PC-9 (cell line): ENCODE results near the gene LRSAM1.

ENCODE experiments used
- EZH2 ChIP-seq: fragments of 200-600 bp; sonication (generic); IDR thresholded peaks from 2 replicates; pipeline ENCODE4 v1.8.0; 2017; ENCODE audit warnings: antibody characterized with exemption, low read depth
- TF ChIP-seq, protein P1 (sequence below): fragments of 200-600 bp; sonication (generic); conservative IDR thresholded peaks from 2 replicates; pipeline ENCODE4 v1.6.1; 2017; ENCODE audit warnings: mixed run types, antibody characterized with exemption, mild to moderate bottlenecking, moderate library complexity

DNA sequence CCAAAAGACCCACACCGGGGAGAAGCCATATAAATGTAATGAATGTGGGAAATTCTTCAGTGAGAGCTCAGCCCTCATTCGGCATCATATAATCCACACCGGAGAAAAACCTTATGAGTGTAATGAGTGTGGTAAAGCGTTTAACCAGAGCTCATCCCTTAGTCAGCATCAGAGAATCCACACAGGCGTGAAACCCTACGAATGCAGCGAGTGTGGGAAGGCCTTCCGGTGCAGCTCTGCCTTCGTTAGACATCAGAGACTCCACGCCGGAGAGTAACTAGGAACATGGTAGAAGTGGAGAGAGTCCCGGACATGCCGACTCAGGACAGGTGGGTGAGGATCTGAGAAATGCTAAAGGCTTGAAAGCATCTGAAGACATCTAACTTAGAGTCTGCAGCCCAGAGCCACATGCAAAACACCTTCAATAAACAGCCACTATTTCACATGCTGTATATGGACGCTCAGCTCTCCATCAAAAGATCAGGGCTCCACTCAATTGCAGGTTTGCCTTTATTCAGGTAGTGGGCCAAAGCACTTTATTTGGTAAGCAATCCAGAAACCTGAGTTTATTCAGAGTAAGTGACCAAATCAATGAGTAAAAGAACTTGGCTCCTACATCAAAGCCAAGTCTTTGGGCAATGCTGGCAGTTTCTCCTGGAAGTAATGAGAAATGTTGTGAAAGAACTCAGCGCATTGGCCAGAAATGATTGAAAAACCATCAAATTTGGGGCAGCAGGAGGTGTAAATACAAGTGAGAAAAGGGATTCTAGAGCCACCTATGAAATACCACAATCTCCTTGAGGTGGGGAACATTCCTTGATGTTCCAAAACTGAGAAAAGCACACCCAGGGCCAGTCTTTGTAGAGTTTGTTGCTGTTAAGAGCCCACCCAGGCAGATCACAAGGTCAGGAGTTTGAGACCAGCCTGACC is 6.1 kb upstream of the LRSAM1 start:
- TF ChIP-seq, protein P1, sequence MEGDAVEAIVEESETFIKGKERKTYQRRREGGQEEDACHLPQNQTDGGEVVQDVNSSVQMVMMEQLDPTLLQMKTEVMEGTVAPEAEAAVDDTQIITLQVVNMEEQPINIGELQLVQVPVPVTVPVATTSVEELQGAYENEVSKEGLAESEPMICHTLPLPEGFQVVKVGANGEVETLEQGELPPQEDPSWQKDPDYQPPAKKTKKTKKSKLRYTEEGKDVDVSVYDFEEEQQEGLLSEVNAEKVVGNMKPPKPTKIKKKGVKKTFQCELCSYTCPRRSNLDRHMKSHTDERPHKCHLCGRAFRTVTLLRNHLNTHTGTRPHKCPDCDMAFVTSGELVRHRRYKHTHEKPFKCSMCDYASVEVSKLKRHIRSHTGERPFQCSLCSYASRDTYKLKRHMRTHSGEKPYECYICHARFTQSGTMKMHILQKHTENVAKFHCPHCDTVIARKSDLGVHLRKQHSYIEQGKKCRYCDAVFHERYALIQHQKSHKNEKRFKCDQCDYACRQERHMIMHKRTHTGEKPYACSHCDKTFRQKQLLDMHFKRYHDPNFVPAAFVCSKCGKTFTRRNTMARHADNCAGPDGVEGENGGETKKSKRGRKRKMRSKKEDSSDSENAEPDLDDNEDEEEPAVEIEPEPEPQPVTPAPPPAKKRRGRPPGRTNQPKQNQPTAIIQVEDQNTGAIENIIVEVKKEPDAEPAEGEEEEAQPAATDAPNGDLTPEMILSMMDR: no peak
- TF ChIP-seq EZH2: no peak
